Measurements from ENCODE around the gene MRPS27. TPM values are rescaled to one million over a fixed set of nuclear protein-coding genes. Genes with fewer than 3 reads are reported as not detected.

Gene MRPS27
- polyA plus RNA-seq, 1 experiment, result 98.3 TPM

- no peak for TF ChIP-seq CTCF (IDR thresholded peaks at IDR 0.05; ENCODE audit: low read depth, low read length)
- Histone ChIP-seq H3K27ac (ENCODE audit: low read depth, low read length) (no peak overlapping the region), H3K4me3 (ENCODE audit: low read depth, low read length) (no peak overlapping the region), H3K27me3 (ENCODE audit: control insufficient read depth, insufficient read depth, low read length) (no peaks in the 10 kb centered on the region), H3K9me3 (ENCODE audit: control insufficient read depth, insufficient read depth, low read length) (no peaks in the 10 kb centered on the region)
- CTCF ChIA-PET, result interaction anchor here (0.6 kb wide), 1 partner anchor 458 kb away, joined by 3 read pairs; no protein-coding TSS in a partner anchor
- POLR2A ChIA-PET, result no interaction called here
- no peak for DNase-seq (ENCODE audit: low read depth, low spot score)
Measured at GRCh38 chr5:72241346-72242003, 78.6 kb downstream of the MRPS27 start.

DNA sequence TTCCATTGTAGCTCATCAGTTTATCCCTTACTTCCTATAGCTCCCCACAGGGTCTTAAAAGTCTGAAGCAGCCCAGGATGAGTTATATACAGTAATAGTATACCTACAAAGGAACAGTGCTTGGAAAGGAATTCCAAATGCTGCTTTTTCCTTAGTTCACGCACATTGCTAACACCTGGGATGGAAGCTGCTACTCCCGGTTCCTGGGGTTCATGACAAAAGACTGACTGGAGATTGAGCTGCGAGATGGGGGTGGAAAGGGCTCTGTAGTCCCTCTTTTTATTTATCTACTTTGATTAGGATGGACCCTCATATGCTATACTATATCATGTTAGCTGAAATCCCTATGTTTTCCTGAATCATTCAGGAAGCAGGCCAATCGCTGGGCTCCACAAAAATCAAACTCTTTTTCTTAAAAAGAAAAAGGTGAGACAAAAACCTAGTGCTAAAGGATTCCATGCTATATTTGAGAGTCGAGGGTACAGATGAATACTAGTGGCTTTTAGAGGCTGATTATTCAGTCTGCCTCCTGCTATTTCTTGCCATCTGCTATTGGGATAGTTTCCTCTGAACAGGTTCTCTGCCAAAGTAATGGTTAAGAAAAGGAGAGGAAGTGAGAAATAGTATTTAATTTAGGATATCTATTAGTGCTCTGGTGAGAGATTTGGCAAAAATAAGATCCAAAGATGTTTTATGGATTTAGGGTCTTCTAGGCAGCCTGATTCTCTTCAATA is 81.2 kb downstream of the MRPS27 start:
- no peak for TF ChIP-seq CTCF (IDR thresholded peaks at IDR 0.05; ENCODE audit: low read depth, low read length)
- H3K9me3 ChIP-seq (ENCODE audit: control insufficient read depth, insufficient read depth, low read length), result no peaks in the 10 kb centered on the region
- DNase-seq (ENCODE audit: low read depth, low spot score), result no peak
- no peaks in the 10 kb centered on the region for H3K27me3 ChIP-seq (ENCODE audit: control insufficient read depth, insufficient read depth, low read length)
- ChIA-PET CTCF (interaction anchor here (0.6 kb wide), 1 partner anchor 129 kb away, joined by 3 read pairs; no protein-coding TSS in a partner anchor), POLR2A (no interaction called here)
- H3K4me3 ChIP-seq (ENCODE audit: low read depth, low read length), result no peak overlapping the region
- H3K27ac ChIP-seq (ENCODE audit: low read depth, low read length), result no peak overlapping the region

DNA sequence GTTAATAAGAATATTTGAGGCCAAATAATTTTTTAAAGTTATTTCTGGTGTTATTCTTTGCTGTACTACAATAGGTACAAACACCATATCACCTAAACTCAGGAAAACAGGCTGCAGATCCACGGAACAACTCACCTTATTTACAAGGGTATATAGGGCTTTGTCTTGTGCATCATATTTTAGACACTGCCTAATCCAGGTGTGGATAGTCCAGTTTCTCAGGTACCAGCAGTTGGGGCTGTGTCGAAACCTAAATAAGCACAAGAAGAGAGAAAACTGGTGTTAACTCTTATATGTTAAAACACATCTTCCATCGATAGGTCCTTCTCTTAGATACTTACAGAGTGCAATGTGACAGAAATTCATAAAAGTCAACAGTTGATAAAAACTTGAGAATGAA is 82.2 kb downstream of the MRPS27 start:
- POLR2A ChIA-PET, result interaction anchor here (1.5 kb wide), 1 partner anchor 9 kb away, joined by 5 read pairs; no protein-coding TSS in a partner anchor
- CTCF ChIA-PET, result interaction anchor here (0.6 kb wide), 1 partner anchor 128 kb away, joined by 3 read pairs; no protein-coding TSS in a partner anchor

DNA sequence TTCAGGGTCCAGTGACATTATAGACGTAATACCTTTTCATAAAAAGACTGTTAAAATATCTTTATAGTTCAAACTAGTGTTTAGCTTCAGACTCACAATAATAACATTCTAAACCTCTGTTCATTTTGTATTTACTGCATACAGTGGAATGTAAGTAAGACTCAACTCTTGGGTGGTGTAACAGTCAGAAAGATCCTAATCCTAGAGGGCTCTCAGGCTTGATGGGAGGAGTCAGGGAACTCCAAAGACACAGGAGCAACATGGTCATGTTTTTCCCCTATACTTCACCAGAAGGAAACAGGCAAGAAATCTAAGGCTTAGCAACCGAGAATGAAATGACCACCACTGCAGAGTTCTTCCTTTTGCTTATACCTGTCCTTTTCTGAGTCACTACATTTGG is 82.6 kb downstream of the MRPS27 start:
- Histone ChIP-seq H3K9me3 (ENCODE audit: control insufficient read depth, insufficient read depth, low read length) (no peaks in the 10 kb centered on the region), H3K4me3 (ENCODE audit: low read depth, low read length) (no peak overlapping the region), H3K27me3 (ENCODE audit: control insufficient read depth, insufficient read depth, low read length) (no peaks in the 10 kb centered on the region), H3K27ac (ENCODE audit: low read depth, low read length) (no peak overlapping the region)
- ChIA-PET CTCF (no interaction called here), POLR2A (interaction anchor here (1.5 kb wide), 1 partner anchor 10 kb away, joined by 5 read pairs; no protein-coding TSS in a partner anchor)
- no peak for TF ChIP-seq CTCF (IDR thresholded peaks at IDR 0.05; ENCODE audit: low read depth, low read length)
- DNase-seq (ENCODE audit: low read depth, low spot score), result no peak

More for the DNA sequence above, 82.2 kb downstream of the MRPS27 start:
- H3K27me3 ChIP-seq (ENCODE audit: control insufficient read depth, insufficient read depth, low read length), result no peaks in the 10 kb centered on the region
- no peak for DNase-seq (ENCODE audit: low read depth, low spot score)
- no peak for TF ChIP-seq CTCF (IDR thresholded peaks at IDR 0.05; ENCODE audit: low read depth, low read length)
- H3K27ac ChIP-seq (ENCODE audit: low read depth, low read length), result no peak overlapping the region
- H3K4me3 ChIP-seq (ENCODE audit: low read depth, low read length), result no peak overlapping the region
- no peaks in the 10 kb centered on the region for H3K9me3 ChIP-seq (ENCODE audit: control insufficient read depth, insufficient read depth, low read length)

GRCh38 chr5:72235725-72236124 is 84.3 kb downstream of the MRPS27 start:
- DNase-seq (ENCODE audit: low read depth, low spot score), result no peak
- CTCF ChIA-PET, result interaction anchor here (2.1 to 2.6 kb wide), 2 partner anchors 9 to 73 kb away, joined by 7 to 12 read pairs; no protein-coding TSS in a partner anchor
- no peak overlapping the region for H3K27ac ChIP-seq (ENCODE audit: low read depth, low read length)

More at GRCh38 chr5:72235725-72236124, 84.3 kb downstream of the MRPS27 start:
- Histone ChIP-seq H3K9me3 (ENCODE audit: control insufficient read depth, insufficient read depth, low read length) (no peaks in the 10 kb centered on the region), H3K4me3 (ENCODE audit: low read depth, low read length) (no peak overlapping the region), H3K27me3 (ENCODE audit: control insufficient read depth, insufficient read depth, low read length) (no peaks in the 10 kb centered on the region)
- POLR2A ChIA-PET, result no interaction called here
- no peak for TF ChIP-seq CTCF (IDR thresholded peaks at IDR 0.05; ENCODE audit: low read depth, low read length)

Data from AG04450 (cell line).